KMS-11 (cell line): ENCODE measurements around the gene PBX2.

Experiments
- H2AFZ ChIP-seq: fragments of 200-600 bp; sonication (generic); 2 replicates; pipeline ENCODE4 v1.6.1; 2016; ENCODE audit warnings: antibody characterized with exemption, mixed run types, low read depth
- H3K27ac ChIP-seq: fragments of 200-600 bp; sonication (generic); 2 replicates; pipeline ENCODE4 v1.6.1; 2016; ENCODE audit warnings: mild to moderate bottlenecking, mixed run types
- H3K27me3 ChIP-seq: fragments of 200-600 bp; sonication (generic); 2 replicates; pipeline ENCODE4 v1.6.1; 2017; ENCODE audit warnings: mild to moderate bottlenecking, low read depth, mixed run types, moderate library complexity; ENCODE audit not compliant: insufficient read depth
- H3K36me3 ChIP-seq: fragments of 200-600 bp; sonication (generic); 2 replicates; pipeline ENCODE4 v1.6.1; 2017; ENCODE audit warnings: mild to moderate bottlenecking, mixed run types; ENCODE audit not compliant: insufficient read depth
- H3K4me1 ChIP-seq: fragments of 200-600 bp; sonication (generic); 2 replicates; pipeline ENCODE4 v1.6.1; 2016; ENCODE audit warnings: mild to moderate bottlenecking, low read depth, mixed run types; ENCODE audit not compliant: poor library complexity, severe bottlenecking
- H3K4me2 ChIP-seq: fragments of 200-600 bp; sonication (generic); 2 replicates; pipeline ENCODE4 v1.7.0; 2016; ENCODE audit warnings: mild to moderate bottlenecking, mixed run types
- H3K4me3 ChIP-seq: fragments of 200-600 bp; sonication (generic); IDR thresholded peaks from 2 replicates; pipeline ENCODE4 v1.6.1; 2017; ENCODE audit warnings: low read depth, low read length, mixed read lengths; ENCODE audit not compliant: insufficient read depth
- H3K79me2 ChIP-seq: fragments of 200-600 bp; sonication (generic); 2 replicates; pipeline ENCODE4 v1.6.1; 2016; ENCODE audit warnings: low read depth, mixed run types; ENCODE audit not compliant: insufficient read depth
- H3K9ac ChIP-seq: fragments of 200-600 bp; sonication (generic); 2 replicates; pipeline ENCODE4 v1.6.1; 2016; ENCODE audit warnings: mild to moderate bottlenecking, mixed run types
- H4K20me1 ChIP-seq: fragments of 200-600 bp; sonication (generic); 2 replicates; pipeline ENCODE4 v1.6.1; 2016; ENCODE audit warnings: mild to moderate bottlenecking, mixed run types; ENCODE audit not compliant: insufficient read depth
- TF ChIP-seq, protein P1 (sequence below): fragments of 200-600 bp; sonication (generic); conservative IDR thresholded peaks from 2 replicates; pipeline ENCODE4 v1.6.1; 2017; ENCODE audit warnings: low read depth, mild to moderate bottlenecking, antibody characterized with exemption, low read length, moderate library complexity, mixed read lengths

Gene PBX2

GRCh38 chr6:32158052-32158451, 31.9 kb downstream of the PBX2 start:
- Histone ChIP-seq H3K79me2 (no peaks in the 10 kb centered on the region), H3K27me3 (peaks cover under 1% of the 10 kb centered on the region; the same call in 1 of the 2 replicates), H3K4me3 (no peak overlapping the region), H3K9ac (no peak overlapping the region), H3K4me2 (no peak overlapping the region), H4K20me1 (no peaks in the 10 kb centered on the region), H3K4me1 (no peaks in the 10 kb centered on the region), H2AFZ (no peak overlapping the region), H3K27ac (no peak overlapping the region), H3K36me3 (no peaks in the 10 kb centered on the region)
- TF ChIP-seq, protein P1, sequence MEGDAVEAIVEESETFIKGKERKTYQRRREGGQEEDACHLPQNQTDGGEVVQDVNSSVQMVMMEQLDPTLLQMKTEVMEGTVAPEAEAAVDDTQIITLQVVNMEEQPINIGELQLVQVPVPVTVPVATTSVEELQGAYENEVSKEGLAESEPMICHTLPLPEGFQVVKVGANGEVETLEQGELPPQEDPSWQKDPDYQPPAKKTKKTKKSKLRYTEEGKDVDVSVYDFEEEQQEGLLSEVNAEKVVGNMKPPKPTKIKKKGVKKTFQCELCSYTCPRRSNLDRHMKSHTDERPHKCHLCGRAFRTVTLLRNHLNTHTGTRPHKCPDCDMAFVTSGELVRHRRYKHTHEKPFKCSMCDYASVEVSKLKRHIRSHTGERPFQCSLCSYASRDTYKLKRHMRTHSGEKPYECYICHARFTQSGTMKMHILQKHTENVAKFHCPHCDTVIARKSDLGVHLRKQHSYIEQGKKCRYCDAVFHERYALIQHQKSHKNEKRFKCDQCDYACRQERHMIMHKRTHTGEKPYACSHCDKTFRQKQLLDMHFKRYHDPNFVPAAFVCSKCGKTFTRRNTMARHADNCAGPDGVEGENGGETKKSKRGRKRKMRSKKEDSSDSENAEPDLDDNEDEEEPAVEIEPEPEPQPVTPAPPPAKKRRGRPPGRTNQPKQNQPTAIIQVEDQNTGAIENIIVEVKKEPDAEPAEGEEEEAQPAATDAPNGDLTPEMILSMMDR, result no peak

DNA sequence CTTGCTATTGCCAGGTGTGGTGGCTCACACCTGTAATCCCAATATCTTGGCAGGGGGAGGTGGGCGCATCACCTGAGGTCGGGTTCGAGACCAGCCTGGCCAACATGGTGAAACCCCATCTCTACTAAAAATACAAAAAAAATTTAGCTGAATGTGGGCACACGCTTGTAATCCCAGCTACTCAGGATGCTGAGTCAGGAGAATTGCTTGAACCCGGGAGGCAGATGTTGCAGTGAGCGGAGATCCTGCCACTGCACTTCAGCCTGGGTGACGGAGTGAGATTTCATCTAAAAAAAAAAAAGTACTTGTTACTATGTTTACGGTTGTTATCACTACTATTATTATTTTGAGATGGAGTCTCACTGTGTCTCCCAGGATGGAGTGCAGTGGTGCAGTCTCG, 33.1 kb downstream of the PBX2 start:
- Histone ChIP-seq H4K20me1 (no peaks in the 10 kb centered on the region), H3K4me1 (no peaks in the 10 kb centered on the region), H3K4me2 (no peak overlapping the region), H3K4me3 (no peak overlapping the region), H3K9ac (no peak overlapping the region), H3K27ac (no peak overlapping the region), H2AFZ (no peak overlapping the region), H3K27me3 (peaks cover 6% of the 10 kb centered on the region; the same call in 1 of the 2 replicates), H3K36me3 (no peaks in the 10 kb centered on the region), H3K79me2 (no peaks in the 10 kb centered on the region)
- TF ChIP-seq, protein P1, result no peak

DNA sequence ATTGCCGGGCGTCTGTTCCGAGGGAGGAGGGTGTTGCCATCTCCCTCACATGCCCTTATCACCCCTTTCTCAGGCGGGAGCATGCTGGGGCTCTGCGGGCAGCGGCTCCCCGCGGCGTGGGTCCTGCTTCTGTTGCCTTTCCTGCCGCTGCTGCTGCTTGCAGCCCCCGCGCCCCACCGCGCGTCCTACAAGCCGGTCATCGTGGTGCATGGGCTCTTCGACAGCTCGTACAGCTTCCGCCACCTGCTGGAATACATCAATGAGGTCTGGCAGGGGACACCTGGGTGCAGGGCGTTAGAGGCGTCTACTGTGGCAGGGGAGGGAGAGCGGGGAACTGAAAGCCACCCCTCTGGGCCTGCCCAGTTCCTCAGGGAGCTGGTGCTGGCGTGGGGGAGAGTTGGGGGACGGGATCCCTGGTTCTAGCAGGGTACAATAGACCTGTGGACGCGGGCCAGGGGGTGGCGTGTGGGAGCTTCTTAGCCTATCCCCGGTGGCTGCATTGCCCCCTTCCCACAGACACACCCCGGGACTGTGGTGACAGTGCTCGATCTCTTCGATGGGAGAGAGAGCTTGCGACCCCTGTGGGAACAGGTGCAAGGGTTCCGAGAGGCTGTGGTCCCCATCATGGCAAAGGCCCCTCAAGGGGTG, 35.4 kb downstream of the PBX2 start:
- Histone ChIP-seq H3K36me3 (no peaks in the 10 kb centered on the region), H3K4me2 (peak overlapping the region; percentile 55), H2AFZ (peak overlapping the region; percentile 76), H3K79me2 (no peaks in the 10 kb centered on the region), H3K27ac (no peak overlapping the region), H3K4me3 (no peak overlapping the region), H3K9ac (peak overlapping the region; percentile 33; the same call in 1 of the 2 replicates), H4K20me1 (no peaks in the 10 kb centered on the region), H3K27me3 (peaks cover 6% of the 10 kb centered on the region; the same call in 1 of the 2 replicates), H3K4me1 (no peaks in the 10 kb centered on the region)
- TF ChIP-seq, protein P1, result peak; percentile 28; the same call in 1 of the 2 replicates

DNA sequence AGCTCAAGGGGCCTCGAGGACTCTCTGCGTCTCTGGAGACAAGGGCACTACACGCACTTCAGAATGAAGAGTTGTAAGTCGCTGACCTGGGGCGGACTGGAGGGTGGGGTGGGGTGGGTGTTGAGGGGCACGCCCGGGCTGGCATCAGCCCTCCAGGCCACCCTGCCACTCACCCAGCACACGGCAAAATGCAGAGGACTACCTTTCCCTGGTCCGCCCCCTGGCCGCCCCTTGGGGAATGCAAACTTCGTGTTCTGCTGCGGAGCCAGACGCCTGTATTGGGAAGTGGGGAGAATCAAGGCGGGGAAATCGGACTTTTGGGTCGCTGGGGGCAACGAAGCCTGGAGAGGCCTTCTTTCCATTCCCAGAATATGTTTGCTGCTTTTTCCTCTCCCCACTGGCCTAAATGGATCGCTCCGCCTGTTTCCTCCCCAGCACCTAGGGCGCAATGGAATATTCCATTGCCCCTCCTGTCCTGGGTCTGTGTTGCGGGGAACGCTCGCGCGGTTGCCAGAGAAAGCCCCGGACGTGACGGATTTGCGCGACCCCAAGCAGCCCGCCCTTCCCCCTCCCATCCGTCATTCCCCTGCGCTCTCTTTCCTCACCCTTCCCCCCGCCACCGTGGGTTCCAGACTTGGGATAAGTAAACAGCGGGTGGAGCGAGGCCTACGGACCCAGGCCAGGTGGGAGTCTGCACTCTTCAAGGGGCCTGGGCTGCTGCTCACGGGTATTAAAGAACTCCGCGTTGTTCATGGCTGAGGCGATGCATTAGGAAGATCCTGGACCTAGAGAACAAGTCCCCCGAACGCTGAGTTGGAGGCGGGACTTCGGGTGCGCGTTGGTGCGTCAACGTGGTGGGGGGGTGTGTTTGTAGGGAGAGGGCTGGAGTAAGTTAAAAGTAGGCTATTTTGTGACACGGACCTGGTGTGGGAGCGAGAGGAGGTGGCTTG, 36.2 kb downstream of the PBX2 start, which contains the start of gene PPT2:
PPT2 (plus strand) TSS at position 578 of the 950 bp plus-strand sequence. CDS start 454 bp downstream, outside the sequence.
- Histone ChIP-seq H3K36me3 (no peaks in the 10 kb centered on the region), H4K20me1 (no peaks in the 10 kb centered on the region), H2AFZ (peak within 1 kb of the TSS; percentile 76), H3K4me3 (no peak within 1 kb of the TSS), H3K9ac (peak within 1 kb of the TSS; percentile 33; the same call in 1 of the 2 replicates), H3K27me3 (peaks cover 6% of the 10 kb centered on the region; the same call in 1 of the 2 replicates), H3K4me1 (no peaks in the 10 kb centered on the region), H3K27ac (no peak within 1 kb of the TSS), H3K4me2 (peak within 1 kb of the TSS; percentile 55), H3K79me2 (no peaks in the 10 kb centered on the region)
- TF ChIP-seq, protein P1, result no peak
